GM10266 (cell line): ENCODE results near the gene ITIH5.

Experiments used
- DNase-seq: peaks from one replicate; pipeline ENCODE4 v3.0.0; 2012; ENCODE audit errors: extremely low spot score
- TF ChIP-seq, protein P1 (sequence below): IDR thresholded peaks from 2 replicates; pipeline ENCODE4 v1.5.1; 2012; ENCODE audit warnings: mild to moderate bottlenecking, low read depth; ENCODE audit not compliant: control insufficient read depth, insufficient read depth; ENCODE audit errors: missing control alignments

ITIH5 gene

DNA sequence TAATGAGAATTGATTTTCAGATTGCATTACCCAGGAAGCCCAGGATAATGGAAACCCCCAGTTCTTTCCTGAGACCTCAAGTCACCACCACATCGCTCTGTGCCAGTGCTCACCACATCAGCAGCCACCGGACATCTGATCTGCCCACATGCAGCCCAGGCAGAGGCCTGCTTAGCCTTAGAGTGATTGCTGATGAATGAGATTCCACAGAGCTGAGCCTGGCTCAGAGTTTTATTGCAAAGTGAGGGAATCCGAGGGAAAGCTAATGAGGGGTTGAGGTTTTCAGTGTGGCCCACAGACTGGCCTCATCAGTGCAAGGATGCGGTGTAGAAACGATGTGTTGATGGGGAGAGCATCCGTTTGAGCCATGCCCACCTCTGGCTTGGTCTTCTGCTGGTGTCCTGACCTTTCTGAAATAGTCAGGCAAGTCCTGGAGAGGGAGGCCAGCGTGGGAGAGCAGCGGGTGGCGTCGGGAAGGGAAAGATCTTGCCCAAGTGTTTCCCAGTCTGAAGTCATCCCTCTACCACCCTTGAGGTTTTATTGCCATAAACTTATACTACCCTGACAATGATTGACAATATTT, 120.3 kb downstream of the ITIH5 start:
- DNase-seq = no peak
- TF ChIP-seq, protein P1, sequence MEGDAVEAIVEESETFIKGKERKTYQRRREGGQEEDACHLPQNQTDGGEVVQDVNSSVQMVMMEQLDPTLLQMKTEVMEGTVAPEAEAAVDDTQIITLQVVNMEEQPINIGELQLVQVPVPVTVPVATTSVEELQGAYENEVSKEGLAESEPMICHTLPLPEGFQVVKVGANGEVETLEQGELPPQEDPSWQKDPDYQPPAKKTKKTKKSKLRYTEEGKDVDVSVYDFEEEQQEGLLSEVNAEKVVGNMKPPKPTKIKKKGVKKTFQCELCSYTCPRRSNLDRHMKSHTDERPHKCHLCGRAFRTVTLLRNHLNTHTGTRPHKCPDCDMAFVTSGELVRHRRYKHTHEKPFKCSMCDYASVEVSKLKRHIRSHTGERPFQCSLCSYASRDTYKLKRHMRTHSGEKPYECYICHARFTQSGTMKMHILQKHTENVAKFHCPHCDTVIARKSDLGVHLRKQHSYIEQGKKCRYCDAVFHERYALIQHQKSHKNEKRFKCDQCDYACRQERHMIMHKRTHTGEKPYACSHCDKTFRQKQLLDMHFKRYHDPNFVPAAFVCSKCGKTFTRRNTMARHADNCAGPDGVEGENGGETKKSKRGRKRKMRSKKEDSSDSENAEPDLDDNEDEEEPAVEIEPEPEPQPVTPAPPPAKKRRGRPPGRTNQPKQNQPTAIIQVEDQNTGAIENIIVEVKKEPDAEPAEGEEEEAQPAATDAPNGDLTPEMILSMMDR = no peak

DNA sequence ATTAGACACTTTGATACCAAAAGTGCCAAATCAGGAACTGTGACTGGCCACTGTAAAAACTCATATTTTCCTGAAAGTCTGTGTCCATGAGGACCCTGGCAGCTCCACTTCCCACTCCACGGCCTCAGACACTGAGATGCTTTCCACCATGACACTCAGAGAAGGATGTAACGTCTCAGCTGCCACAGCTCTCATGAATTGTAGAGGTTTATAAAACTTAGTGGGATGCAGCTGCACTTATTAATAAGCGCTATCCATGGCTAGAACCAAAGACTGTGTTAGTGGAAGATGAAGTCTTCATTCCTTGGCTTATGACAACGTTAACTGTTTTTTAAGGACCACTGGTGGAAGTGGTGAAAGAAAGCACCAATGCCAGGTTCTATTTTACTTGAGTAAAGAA, 121.0 kb downstream of the ITIH5 start:
- TF ChIP-seq, protein P1 = no peak
- no peak for DNase-seq

DNA sequence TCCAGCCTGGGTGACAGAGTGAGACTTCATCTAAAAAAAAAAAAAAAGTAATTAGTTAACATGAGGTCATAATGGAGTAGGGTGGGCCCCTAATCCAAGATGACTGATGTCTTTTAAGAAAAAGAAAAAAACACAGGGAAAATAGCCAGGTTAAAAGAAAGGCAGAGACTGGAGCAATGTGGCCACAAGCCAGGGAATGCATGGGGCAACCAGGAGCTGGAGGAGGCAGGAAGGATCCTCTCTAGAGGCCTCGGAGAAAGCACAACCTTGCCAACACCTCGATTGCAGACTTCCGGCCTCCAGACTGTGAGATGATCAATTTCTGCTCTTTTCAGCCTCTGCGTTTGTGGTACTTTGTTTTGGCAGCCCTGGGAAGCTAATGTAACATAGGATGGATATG, 121.5 kb downstream of the ITIH5 start:
- no peak for DNase-seq
- TF ChIP-seq, protein P1 = no peak

DNA sequence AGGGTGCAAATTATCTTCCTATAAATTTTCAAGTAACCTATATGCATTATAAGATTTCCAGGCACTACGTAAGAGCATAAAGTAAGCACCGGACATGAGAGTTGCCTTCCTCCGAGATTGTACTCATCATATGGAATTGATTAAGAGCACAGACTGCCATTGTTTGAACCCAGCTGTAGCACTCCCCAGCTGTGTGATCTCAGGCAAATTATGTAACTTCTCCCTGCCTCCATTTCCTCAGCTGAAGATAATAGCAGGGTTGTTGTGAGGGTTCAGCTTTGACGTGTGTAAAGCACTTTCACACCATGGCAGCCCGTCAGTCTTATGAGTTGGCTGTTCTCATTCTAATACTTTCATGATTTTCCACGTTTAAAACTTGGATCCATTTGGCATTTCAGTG, 122.6 kb downstream of the ITIH5 start:
- no peak for DNase-seq
- TF ChIP-seq, protein P1 = no peak

DNA sequence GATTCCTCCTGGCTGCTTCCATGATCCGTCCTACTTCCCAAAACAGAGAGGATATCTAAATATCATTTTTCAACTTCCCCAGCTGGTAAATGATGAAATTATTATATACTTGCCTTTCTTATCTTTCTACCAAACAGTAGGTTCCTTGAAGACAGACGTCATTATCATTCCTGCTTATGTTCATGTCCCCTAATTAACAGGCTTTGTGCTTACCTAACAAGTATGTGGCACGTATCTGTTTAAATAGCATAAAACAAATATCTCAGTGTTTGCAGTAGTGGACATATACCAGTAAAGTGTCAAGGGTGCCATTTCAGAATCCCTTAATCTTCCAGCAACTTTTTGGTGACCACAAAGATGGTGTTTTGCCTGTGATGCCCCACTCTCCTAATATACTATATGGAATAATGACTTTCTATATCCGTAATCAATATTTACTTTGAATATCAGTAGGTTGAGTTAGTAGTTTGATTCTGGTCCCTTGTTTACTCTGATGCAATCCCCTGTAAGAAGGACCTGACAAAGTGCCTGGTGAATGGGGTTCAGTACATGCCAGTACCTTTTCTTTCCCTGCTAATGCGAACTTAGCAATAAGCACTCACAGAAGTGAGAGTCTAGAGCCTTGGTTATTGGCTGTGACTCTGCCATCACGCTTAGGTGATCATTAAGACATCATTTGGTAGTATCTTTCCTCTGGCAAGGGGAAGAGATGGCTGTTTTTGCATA, 124.4 kb downstream of the ITIH5 start:
- TF ChIP-seq, protein P1 = no peak
- DNase-seq = no peak

DNA sequence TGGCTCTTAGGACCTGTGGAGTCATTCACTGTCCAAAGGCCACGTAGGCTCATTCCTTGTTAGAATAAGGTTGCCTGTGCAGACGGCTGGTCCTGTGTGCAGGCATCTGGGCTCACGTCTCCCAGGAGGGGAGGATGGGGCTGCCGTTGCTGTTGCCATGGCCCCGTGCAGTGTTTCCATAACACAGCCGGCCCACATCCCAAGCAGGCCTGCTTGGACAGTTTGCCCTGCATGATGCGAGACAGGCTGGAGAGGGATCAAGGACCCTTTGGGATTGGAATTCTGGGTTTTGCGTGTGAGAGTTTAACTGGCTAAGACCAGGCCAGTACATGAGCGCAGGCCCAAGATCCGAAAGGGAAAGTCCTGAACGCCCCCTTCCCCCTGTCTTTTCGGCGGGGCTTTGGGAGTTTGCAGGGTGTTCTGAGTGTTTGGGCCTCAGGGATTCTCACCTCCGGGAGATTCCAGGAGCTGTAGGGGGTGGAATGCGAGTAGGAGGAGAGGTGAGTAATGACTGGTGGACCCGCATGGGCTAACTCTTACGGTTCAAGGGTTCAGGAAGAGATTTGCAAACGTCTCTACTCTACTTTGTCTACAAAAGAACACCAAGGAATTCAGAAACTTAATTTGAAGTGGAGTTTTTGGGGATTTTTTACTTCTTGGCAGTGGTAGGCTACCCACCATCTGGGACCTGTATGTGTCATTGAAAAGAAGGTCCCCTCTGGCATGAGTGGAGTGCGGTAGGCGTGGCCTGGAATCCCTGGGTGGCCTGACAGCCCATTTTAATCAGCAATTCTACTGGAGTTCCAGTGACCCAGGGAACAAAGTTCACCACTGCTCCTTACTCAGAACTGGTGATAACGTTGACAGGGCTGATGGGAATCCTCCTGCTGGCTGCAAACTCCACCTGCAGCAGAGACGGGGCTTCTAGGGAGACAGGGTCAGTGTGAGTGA, 125.4 kb downstream of the ITIH5 start:
- DNase-seq = no peak
- TF ChIP-seq, protein P1 = no peak
